Osteoblast (primary cell): ENCODE results near the gene FOLR2. TPM values are rescaled to one million over a fixed set of nuclear protein-coding genes. Genes with fewer than 3 reads are reported as not detected.

Experiments
- DNase-seq: peaks from one replicate; pipeline ENCODE4 v3.0.0; 2011; ENCODE audit warnings: low spot score, mixed read lengths; ENCODE audit not compliant: insufficient read length; ENCODE audit errors: missing footprints
- H2AFZ ChIP-seq: 2 replicates; pipeline ENCODE4 v1.6.0; 2011; ENCODE audit warnings: mild to moderate bottlenecking, low read length
- H3K27ac ChIP-seq: 2 replicates; pipeline ENCODE4 v1.5.1; 2011; ENCODE audit warnings: mild to moderate bottlenecking, low read depth, low read length, moderate library complexity
- H3K27me3 ChIP-seq: 2 replicates; pipeline ENCODE4 v1.6.0; 2012; ENCODE audit warnings: mild to moderate bottlenecking, control low read depth, inconsistent platforms, low read length, moderate library complexity; ENCODE audit not compliant: insufficient read depth
- H3K36me3 ChIP-seq: 2 replicates; pipeline ENCODE4 v1.5.1; 2011; ENCODE audit warnings: mild to moderate bottlenecking, low read length, control low read depth, moderate library complexity; ENCODE audit not compliant: insufficient read depth
- H3K4me1 ChIP-seq: 2 replicates; pipeline ENCODE4 v1.5.1; 2011; ENCODE audit warnings: mild to moderate bottlenecking, low read length, control low read depth, moderate library complexity; ENCODE audit not compliant: insufficient read depth
- H3K4me2 ChIP-seq: 2 replicates; pipeline ENCODE4 v1.6.0; 2011; ENCODE audit warnings: mild to moderate bottlenecking, low read length; ENCODE audit not compliant: insufficient read depth
- H3K4me3 ChIP-seq: fragments of 200-600 bp; sonication (generic); 3 replicates; pipeline ENCODE4 v1.5.1; 2012; ENCODE audit warnings: mild to moderate bottlenecking, low read length, inconsistent platforms; ENCODE audit not compliant: insufficient read depth
- H3K79me2 ChIP-seq: 2 replicates; pipeline ENCODE4 v1.6.0; 2012; ENCODE audit warnings: mild to moderate bottlenecking, low read length, control low read depth, inconsistent platforms; ENCODE audit not compliant: insufficient read depth
- H3K9me3 ChIP-seq: 2 replicates; pipeline ENCODE4 v1.5.1; 2011; ENCODE audit warnings: low read depth, low read length, control low read depth
- H4K20me1 ChIP-seq: 2 replicates; pipeline ENCODE4 v1.6.0; 2012; ENCODE audit warnings: mild to moderate bottlenecking, low read length, control low read depth; ENCODE audit not compliant: insufficient read depth
- total RNA-seq: library from RNA; depleted of rRNA; stranded (reverse); fragments of >200 nt; gene quantifications from 2 replicates; pipeline ENCODE4 v1.2.3, GENCODE V29; 2012
- TF ChIP-seq, protein P1 (sequence below): IDR thresholded peaks from 2 replicates; pipeline ENCODE4 v1.5.1; 2011; ENCODE audit warnings: mild to moderate bottlenecking, low read depth, low read length, moderate library complexity; ENCODE audit errors: extremely low read depth

The FOLR2 gene
- total RNA-seq, 1 donor: not detected

DNA sequence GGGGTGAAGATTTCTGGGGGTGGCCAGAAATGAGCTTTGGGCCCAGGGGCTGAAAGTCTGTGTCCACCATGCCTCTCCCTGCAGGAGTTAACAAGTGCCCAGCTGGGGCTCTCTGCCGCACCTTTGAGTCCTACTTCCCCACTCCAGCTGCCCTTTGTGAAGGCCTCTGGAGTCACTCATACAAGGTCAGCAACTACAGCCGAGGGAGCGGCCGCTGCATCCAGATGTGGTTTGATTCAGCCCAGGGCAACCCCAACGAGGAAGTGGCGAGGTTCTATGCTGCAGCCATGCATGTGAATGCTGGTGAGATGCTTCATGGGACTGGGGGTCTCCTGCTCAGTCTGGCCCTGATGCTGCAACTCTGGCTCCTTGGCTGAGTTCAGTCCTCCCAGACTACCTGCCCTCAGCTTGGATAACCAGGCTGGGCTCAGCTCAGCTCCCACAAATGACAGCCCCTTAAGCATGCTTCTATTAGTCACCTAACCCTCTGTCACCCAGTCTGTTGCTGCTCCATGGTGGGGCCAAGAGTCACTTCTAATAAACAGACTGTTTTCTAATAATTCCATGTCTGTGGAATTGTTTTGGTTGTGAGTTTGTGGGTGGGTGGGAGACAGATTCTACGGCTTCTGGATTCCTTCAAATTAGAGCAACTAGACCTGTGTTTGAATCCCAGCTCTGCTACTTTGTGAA lies 4.9 kb downstream of the FOLR2 start:
- H2AFZ ChIP-seq: peak overlapping the region; percentile 23
- DNase-seq: no peak
- no peaks in the 10 kb centered on the region for H3K9me3 ChIP-seq

DNA sequence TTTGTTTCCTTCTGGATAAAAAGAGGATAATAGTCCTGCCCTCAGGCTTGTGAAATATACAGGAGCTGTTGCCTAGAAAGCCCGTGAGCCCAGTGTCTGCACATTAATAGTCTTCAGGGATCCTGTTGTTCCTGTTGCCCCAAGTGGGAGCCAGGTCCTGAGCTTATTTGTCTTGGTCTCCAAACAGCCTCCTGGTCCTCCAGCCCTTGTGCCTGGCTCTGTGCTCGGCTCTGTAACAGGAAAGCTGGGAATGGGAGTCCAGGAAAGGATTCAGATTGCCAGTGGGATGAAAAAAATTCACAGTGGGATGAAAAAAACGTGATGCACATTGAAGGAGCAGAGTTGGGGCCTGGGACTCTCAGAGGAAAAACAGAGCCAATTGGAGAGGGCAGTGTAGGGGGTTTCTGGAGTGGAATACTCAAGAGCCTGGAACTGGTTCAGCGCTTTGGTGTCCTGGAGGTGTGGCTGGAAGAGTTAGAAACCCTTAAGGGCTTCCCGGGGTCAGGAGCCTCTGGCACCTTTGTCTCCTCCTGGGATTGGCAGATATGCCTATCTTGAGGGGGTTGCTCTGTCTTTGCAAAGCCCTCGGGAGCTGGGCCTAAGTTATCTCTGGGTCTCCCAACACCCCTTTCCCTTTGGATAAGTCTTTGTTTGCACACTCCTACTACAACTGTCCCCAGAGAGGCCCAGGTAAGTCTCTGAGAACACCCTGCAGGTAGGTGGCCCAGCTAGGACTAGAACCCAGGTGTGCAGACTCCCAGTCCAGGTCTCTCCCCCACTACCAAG lies 5.7 kb downstream of the FOLR2 start:
- peaks cover 9% of the 10 kb centered on the region for H3K27me3 ChIP-seq
- DNase-seq: peak; percentile 38
- H3K9me3 ChIP-seq: no peaks in the 10 kb centered on the region
- no peak overlapping the region for H3K27ac ChIP-seq
- H3K4me2 ChIP-seq: peak overlapping the region; percentile 93
- H2AFZ ChIP-seq: peak overlapping the region; percentile 90
- TF ChIP-seq, protein P1, sequence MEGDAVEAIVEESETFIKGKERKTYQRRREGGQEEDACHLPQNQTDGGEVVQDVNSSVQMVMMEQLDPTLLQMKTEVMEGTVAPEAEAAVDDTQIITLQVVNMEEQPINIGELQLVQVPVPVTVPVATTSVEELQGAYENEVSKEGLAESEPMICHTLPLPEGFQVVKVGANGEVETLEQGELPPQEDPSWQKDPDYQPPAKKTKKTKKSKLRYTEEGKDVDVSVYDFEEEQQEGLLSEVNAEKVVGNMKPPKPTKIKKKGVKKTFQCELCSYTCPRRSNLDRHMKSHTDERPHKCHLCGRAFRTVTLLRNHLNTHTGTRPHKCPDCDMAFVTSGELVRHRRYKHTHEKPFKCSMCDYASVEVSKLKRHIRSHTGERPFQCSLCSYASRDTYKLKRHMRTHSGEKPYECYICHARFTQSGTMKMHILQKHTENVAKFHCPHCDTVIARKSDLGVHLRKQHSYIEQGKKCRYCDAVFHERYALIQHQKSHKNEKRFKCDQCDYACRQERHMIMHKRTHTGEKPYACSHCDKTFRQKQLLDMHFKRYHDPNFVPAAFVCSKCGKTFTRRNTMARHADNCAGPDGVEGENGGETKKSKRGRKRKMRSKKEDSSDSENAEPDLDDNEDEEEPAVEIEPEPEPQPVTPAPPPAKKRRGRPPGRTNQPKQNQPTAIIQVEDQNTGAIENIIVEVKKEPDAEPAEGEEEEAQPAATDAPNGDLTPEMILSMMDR: no peak
- peaks cover 16% of the 10 kb centered on the region for H3K4me1 ChIP-seq
- H3K79me2 ChIP-seq: peaks cover 35% of the 10 kb centered on the region
- H3K4me3 ChIP-seq: peak overlapping the region; percentile 95
- H3K36me3 ChIP-seq: peaks cover 11% of the 10 kb centered on the region
- H4K20me1 ChIP-seq: peaks cover 19% of the 10 kb centered on the region

More for the DNA sequence above, 4.9 kb downstream of the FOLR2 start:
- H3K4me2 ChIP-seq: no peak overlapping the region
- TF ChIP-seq, protein P1: no peak
- H4K20me1 ChIP-seq: peaks cover 12% of the 10 kb centered on the region
- H3K27ac ChIP-seq: no peak overlapping the region
- H3K4me1 ChIP-seq: peaks cover 12% of the 10 kb centered on the region
- peaks cover 14% of the 10 kb centered on the region for H3K27me3 ChIP-seq
- peaks cover 3% of the 10 kb centered on the region for H3K36me3 ChIP-seq
- H3K79me2 ChIP-seq: peaks cover 28% of the 10 kb centered on the region
- no peak overlapping the region for H3K4me3 ChIP-seq

DNA sequence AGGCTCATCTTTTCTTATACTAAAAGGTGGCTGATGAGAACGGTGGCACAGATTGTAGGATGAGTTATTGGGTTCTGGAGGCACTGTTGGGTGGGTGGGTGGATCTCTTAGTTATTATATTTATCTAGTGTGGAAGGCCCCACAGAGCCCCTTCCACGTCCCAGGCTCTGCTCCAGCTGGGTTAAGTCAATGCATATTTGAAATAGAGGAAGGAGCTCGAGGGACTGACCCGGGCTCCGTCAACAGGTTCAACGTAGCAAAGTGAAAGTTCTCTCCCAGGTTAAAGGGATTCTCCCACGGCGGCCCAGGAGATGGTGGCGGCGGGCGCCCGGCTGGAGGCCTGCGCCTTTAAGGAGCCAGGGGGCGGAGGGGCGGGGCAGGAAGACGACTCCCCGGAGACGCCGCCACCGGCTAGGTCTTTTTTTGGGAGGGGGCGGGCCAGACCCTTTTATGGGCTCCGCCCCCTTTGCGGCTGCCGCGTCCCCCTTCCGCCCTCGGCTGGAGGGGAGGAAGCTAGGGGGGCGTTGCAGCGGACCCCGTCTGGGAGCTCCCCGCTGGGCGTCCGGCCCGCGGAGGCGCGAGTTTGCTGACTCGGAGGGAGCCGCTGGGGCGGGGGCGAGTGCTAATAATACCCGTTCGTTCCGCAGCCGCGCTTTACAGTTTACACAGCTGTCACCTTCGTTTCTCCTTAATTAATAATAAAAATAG lies 6.5 kb downstream of the FOLR2 start:
- DNase-seq: peak; percentile 96
- Histone ChIP-seq H3K4me3 (peak overlapping the region; percentile 95), H3K36me3 (peaks cover 14% of the 10 kb centered on the region), H4K20me1 (peaks cover 27% of the 10 kb centered on the region), H3K9me3 (no peaks in the 10 kb centered on the region), H3K4me2 (peak overlapping the region; percentile 93), H3K27ac (peak overlapping the region; percentile 48), H3K4me1 (peaks cover 16% of the 10 kb centered on the region), H3K79me2 (peaks cover 43% of the 10 kb centered on the region), H2AFZ (peak overlapping the region; percentile 90), H3K27me3 (peaks cover 4% of the 10 kb centered on the region)
- TF ChIP-seq, protein P1: no peak
